DMS79 (cell line): Measurements from ENCODE around the gene DPP7.

Experiments
- DNase-seq: peaks from one replicate; lab custom pipeline; 2025; lab: John Stamatoyannopoulos, UW

The DPP7 gene

DNA sequence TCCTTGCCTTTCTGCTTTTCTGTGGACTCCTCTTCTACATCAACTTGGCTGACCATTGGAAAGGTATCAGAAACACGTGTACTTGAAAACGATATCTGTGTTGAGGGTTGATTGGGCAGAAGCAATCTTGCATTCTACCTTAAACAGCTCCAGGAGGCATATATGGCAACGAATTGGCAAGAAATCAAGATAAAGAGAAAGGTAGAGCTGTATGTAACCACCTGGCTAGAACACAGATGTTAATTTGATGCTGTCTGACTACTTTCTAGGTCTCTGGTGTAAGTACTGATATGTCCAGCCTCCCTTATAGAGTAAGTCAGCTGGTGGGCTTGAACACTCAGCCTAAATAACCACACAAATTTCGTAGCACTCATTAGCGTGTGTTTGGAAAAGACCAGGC lies 26.4 kb downstream of the DPP7 start:
- DNase-seq = no peak

DNA sequence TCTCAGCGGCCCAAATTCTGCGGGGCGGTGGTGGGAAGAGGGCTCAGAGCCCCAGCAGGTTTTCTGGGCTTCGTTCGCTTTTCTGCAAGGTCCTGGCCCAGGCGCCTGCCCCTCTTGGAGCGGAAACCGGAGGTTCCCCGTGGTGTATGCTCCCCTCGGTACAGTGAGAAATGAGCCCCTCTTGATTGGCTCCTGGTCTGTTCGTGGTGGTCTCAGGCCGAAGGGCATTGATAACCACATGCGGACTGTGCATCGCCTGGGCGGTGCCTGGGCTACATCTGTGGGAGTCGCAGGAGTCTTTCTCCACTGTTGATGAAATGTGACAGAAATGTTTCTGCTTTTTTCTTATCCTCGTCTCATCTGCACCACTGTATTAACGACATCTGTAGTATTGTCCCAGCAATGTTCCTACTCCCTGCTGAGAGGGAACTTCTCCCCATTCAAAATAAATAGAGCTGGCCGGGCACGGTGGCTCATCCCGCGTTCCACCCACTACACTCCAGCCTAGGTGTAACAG lies 27.1 kb downstream of the DPP7 start:
- no peak for DNase-seq

DNA sequence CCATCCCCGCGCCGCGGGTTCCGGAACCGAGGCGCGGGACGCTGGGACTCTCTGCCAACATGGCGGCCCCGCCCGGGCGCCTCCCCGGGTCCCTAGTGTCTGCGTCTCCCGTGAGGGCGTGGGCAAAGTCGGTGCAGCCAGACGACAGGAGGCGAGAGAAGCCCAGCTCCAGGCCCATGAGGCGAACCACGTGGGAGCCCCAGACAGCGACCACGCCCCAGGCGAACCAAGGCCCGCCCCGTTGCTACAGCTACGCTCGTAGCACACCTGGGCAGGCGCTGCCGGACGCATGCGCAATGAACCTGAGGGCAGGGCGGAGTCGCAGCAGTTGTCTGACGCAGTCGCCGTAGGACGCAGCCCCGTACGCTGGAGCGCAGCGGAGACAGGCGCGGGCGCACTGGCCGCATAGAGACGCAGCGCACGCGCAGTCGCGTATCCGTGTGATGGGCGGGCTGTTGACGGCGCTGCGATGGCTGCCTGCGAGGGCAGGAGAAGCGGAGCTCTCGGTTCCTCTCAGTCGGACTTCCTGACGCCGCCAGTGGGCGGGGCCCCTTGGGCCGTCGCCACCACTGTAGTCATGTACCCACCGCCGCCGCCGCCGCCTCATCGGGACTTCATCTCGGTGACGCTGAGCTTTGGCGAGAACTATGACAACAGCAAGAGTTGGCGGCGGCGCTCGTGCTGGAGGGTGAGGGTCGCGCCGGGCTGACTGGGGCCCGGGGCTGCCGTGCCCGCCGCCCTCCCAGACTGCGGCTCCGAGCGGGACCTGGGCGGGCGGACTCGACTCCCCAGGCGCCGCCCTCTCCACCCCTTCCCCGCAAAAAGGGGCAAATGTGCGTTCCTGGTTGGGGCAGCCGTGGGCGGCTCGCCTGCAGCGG lies 27.8 kb downstream of the DPP7 start, which contains the start of gene MAN1B1:
Gene MAN1B1, plus strand, starts transcription at position 455 of the 878 bp plus-strand sequence. Its CDS starts 15 bp downstream, at position 470.
- DNase-seq = peak; percentile 96

GRCh38 chr9:137085920-137086530 lies 28.5 kb downstream of the DPP7 start:
- DNase-seq = no peak

- DNase-seq = peak; percentile 59
Observed at GRCh38 chr9:137084526-137084925, 30.0 kb downstream of the DPP7 start.

- no peak for DNase-seq
Observed at GRCh38 chr9:137083394-137084004, 31.0 kb downstream of the DPP7 start.

DNA sequence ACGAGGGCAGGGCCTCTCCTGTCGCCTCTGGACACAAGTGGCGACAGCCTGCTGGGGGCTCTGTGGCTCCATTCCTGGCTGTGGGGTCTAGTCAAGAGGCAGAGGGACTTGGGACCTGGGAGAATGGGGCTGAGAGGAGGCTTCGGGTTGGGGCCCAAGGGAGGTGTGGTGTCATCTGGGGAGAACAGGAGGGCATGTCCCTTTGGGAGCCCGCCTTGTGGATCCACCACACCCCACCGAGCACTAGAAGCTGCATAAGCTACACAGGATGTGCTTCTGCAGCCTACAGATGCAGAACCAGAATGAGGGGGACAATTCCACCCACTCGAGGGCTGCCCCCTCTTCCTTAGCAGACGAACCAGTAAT lies 31.6 kb downstream of the DPP7 start:
- DNase-seq = no peak

DNA sequence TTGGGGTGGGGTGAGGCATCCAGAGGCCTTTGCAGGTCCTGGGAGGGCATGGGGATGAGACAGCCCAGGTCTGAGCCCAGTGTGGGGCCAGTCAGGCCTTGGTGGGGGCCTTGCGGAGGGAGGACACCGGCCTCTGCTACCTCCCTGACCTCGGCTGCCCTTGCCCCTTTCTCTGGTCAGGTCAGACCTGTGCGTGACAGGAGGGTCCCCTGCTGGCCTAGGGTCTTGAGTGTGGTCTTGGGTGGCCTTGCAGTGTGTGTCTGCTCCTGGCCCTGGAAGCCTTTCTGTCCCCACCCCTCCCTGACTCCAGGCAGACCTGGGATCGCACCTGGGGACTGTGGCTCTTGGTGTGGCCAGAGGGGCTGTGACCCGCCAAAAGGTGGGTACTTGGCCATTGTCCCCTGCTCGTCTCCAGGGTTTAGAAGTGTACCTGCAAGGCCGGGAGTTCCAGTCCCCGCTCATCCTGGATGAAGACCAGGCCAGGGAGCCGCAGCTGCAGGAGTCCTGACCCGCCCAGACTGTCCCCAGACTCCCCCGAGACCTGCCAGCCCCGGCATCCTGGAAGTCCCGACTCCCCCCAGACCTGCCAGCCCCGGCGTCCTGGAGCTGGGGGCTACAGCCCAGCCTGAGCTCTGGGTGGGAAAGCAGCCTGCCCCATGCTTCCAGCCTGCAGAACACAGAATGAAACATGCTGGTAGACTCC lies 32.2 kb downstream of the DPP7 start:
- no peak for DNase-seq

DNA sequence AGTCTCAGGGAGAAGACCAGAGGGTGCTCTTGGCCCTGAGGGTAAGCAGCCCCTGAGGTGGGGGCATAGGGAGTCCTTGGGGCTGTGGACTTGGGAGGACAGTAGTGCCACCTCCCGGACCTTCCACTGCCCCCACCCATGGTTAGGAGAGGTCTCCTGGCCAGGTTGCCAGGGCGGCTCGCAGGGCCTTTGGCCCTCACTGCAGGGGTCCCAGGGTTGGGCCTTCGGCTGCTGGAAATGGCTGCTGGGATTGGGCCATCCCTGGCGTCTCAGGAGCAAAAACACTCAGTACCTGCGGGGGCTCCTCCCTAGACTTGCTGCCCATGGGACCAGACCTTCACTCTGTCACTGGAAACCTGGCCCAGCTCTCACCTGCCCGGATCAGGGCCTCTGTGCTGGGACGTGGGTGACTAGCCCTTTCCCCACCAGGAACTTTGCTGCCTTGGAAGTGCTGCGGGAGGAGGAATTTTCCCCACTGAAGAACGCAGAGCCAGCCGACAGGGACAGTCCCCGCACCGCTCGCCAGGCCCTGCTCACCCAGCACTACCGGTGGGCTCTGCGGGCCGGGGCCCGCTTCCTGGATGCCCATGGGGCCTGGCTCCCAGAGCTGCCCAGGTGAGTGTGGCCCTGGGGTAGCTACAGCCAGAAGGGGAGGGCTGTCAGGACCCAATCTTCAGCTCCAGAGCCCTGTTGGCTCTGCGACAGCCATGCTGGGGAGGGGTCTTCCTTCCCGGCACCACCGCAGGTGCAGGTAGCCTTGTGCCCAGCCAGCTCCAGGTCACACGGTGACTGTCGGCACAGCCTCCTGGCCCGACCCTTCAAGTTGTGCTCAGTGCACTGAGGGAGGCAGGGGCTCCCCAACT lies 34.0 kb downstream of the DPP7 start:
- no peak for DNase-seq

GRCh38 chr9:137079401-137079787 lies 35.1 kb downstream of the DPP7 start:
- DNase-seq = no peak

- DNase-seq = no peak
Observed at GRCh38 chr9:137078701-137079400, 35.7 kb downstream of the DPP7 start.

GRCh38 chr9:137077758-137078693 lies 36.5 kb downstream of the DPP7 start:
- no peak for DNase-seq

- no peak for DNase-seq
Observed at GRCh38 chr9:137077010-137077747, 37.4 kb downstream of the DPP7 start, which contains the start of gene UAP1L1. Gene UAP1L1, plus strand, starts transcription at chr9:137077517. Its CDS starts 16 bp downstream, at chr9:137077533.

DNA sequence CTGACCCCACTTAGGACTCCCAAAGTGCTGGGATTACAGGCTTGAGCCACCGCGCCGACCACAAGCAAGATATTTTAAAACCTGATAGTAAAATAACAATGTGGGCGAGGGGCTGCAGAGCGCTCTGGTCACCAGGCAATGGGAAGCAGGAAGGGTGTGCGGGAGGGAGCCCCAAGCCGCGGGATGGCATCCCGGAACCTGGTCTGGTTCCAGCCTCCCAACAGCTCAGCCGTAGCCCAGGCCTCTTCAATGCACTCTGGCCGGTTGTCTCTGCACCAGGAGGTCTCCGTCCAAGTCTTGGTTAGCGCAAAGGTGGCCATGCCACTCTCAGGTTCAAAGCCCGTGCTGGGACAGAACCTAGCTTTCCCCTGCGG lies 37.9 kb downstream of the DPP7 start:
- no peak for DNase-seq

GRCh38 chr9:137075275-137075775 lies 39.2 kb downstream of the DPP7 start:
- no peak for DNase-seq

DNA sequence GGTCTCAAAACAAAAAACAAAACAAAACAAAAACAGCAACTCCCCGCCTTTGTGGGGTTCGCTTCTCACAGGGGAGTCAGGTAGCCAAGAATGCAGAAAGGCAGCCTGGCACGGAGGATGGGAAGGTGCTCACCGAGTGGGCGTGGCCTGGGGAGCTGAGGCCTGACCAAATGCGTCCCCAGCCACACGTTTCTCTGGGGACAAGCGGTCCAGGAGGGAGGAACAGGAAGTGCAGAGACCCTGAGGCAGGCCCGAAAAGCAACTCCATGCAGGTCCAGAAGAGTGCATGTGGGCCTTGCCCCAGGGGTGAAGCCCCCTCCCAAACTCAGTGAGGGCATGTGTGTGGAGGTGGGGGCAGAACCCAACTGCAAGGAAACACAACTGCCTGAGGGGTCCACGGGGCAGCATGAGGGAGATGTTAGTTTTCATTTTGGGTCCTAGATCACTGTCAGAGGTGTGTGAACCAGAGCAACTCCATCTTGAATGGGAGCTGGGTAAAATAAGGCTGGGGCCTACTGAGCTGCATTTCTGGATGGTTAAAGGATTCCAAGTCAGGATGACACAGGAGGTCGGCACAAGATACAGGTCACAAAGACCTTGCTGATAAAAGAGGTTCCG lies 39.8 kb downstream of the DPP7 start:
- DNase-seq = no peak

DNA sequence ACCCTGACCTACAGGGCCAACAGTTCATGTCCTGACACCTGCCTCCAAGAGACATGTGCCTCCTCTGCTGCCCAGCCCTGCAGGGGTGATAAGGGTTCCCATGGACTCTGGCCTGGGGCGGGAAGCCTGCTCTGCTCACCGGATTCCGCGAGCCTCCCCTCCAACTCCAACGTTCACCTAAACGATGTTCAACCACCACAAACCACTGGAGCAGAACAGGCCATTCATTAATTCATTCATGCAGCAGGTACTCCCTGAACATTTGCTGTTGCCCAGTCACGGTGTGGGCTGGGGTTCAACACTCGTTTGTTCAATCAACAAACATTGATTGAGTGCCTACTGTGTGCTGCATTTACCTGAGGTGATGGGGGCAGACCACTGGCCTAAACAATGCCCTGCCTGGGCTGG lies 40.5 kb downstream of the DPP7 start:
- no peak for DNase-seq

DNA sequence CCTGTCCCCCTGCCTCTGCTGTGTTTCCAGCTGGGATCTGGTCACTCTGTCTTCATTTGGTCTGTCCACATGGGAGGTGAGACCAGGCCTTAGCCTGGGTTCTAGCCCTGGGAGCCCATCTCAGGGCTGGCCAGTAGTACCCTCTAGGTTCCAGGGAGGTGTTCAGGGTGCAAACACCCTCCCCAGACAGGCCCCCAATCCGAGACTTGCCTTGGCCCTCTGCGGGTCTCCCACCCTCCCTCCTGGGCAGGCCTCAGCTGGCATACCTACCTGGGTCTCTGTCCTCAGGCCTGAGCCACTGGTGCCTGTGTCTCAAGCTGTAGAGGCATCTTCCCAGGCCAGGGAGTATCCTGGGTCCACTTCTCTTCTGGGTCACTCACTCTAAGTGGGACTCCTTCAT lies 43.3 kb downstream of the DPP7 start:
- no peak for DNase-seq
